PC-9 (cell line): ENCODE measurements around the gene CACNA1D.

Source experiments
- EZH2 ChIP-seq: fragments of 200-600 bp; sonication (generic); IDR thresholded peaks from 2 replicates; pipeline ENCODE4 v1.8.0; 2017; ENCODE audit warnings: antibody characterized with exemption, low read depth
- TF ChIP-seq, protein P1 (sequence below): fragments of 200-600 bp; sonication (generic); conservative IDR thresholded peaks from 2 replicates; pipeline ENCODE4 v1.6.1; 2017; ENCODE audit warnings: mixed run types, antibody characterized with exemption, mild to moderate bottlenecking, moderate library complexity

DNA sequence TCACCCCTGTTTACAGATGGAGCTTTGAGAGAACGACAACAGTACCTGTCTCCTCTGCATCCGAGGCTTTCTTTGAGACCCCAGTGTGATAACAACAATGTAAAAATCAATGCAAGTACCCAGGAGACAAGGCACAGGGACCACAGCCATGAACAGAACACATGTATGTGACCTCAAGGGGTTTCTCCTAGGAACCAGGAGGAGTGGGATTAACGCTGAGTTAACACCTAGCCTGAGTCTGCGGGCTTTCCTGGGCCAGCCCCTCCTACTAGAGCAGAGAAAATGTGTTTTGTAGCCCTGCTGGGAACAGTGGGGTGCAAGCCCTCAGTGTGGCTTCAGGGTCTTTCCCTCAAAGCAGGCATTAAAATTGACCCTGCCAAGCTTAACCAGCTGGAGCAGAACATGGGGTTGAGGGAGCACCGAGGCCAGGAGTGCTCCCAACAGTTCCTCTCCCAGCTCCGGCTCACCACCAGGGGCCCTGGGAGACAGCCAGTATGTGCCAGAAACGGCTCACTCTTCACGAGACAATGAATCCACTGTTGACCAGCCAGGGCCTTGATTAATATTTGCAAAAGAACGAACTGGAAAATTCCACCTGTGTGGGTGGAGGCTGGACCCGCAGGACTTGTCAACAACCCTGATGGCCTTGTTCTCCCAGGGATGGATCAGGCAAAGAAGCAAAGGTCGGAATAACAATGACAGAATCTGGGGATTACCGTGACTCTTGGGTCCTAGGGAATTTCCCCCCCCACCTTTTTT is 348.2 kb downstream of the CACNA1D start:
- TF ChIP-seq, protein P1, sequence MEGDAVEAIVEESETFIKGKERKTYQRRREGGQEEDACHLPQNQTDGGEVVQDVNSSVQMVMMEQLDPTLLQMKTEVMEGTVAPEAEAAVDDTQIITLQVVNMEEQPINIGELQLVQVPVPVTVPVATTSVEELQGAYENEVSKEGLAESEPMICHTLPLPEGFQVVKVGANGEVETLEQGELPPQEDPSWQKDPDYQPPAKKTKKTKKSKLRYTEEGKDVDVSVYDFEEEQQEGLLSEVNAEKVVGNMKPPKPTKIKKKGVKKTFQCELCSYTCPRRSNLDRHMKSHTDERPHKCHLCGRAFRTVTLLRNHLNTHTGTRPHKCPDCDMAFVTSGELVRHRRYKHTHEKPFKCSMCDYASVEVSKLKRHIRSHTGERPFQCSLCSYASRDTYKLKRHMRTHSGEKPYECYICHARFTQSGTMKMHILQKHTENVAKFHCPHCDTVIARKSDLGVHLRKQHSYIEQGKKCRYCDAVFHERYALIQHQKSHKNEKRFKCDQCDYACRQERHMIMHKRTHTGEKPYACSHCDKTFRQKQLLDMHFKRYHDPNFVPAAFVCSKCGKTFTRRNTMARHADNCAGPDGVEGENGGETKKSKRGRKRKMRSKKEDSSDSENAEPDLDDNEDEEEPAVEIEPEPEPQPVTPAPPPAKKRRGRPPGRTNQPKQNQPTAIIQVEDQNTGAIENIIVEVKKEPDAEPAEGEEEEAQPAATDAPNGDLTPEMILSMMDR, result no peak
- no peak for TF ChIP-seq EZH2
